HepG2 (cell line): ENCODE data around the gene ART4. TPM values are rescaled to one million over a fixed set of nuclear protein-coding genes. Genes with fewer than 3 reads are reported as not detected.

Experiments used
- ARNT ChIP-seq: fragments of 450-650 bp; IDR thresholded peaks from 2 replicates; pipeline ENCODE4 v1.6.1; 2017
- CBX2 ChIP-seq, 2 experiments: fragments of 200-600 bp in 1 of 2; sonication (generic); formaldehyde crosslinking in 1 of 2; IDR thresholded peaks; 2 replicates each; pipeline versions ENCODE4 v1.7.0 to v1.8.1; 2018 to 2022; ENCODE audit warnings: low read depth in 2 of 2, low read length in 1 of 2, mild to moderate bottlenecking in 1 of 2, missing genetic modification reagents in 1 of 2
- CREB3 ChIP-seq: sonication (generic); formaldehyde crosslinking; IDR thresholded peaks from 2 replicates; pipeline ENCODE4 v1.5.0; 2020; ENCODE audit warnings: missing genetic modification reagents
- DNMT1 ChIP-seq: sonication (generic); formaldehyde crosslinking; IDR thresholded peaks from 2 replicates; pipeline ENCODE4 v1.5.1; 2020; ENCODE audit warnings: mild to moderate bottlenecking, missing genetic modification reagents
- JUN ChIP-seq: sonication (generic); formaldehyde crosslinking; IDR thresholded peaks from 2 replicates; pipeline ENCODE4 v1.4.0; 2020; ENCODE audit warnings: mild to moderate bottlenecking, missing genetic modification reagents
- NCOA1 ChIP-seq: sonication (generic); formaldehyde crosslinking; IDR thresholded peaks from 2 replicates; pipeline ENCODE4 v1.9.0; 2021; ENCODE audit warnings: missing genetic modification reagents
- POLR2A ChIP-seq, 2 experiments: IDR thresholded peaks; 2 replicates each; pipeline ENCODE4 v1.6.1; 2011; ENCODE audit warnings: low read depth in 2 of 2, low read length in 2 of 2, mild to moderate bottlenecking in 1 of 2, moderate library complexity in 1 of 2; ENCODE audit not compliant: insufficient read depth in 1 of 2
- SIN3B ChIP-seq: fragments of 150-350 bp; IDR thresholded peaks from 2 replicates; pipeline ENCODE4 v1.6.1; 2014; ENCODE audit warnings: low read length
- SOX5 ChIP-seq: IDR thresholded peaks from 2 replicates; pipeline ENCODE4 v1.6.1; 2016; ENCODE audit warnings: borderline replicate concordance
- ZFP36 ChIP-seq: fragments of 150-350 bp; IDR thresholded peaks from 2 replicates; pipeline ENCODE4 v1.6.1; 2018; ENCODE audit warnings: borderline replicate concordance, low read length, low read depth; ENCODE audit not compliant: partially characterized antibody
- ZNF180 ChIP-seq: sonication (generic); formaldehyde crosslinking; IDR thresholded peaks from 2 replicates; pipeline ENCODE4 v1.4.0; 2020; ENCODE audit warnings: low read depth, missing genetic modification reagents, borderline replicate concordance
- ZNF224 ChIP-seq: sonication (generic); formaldehyde crosslinking; IDR thresholded peaks from 2 replicates; pipeline ENCODE4 v1.5.0; 2020; ENCODE audit warnings: mild to moderate bottlenecking, missing genetic modification reagents
- ZNF230 ChIP-seq: sonication (generic); formaldehyde crosslinking; IDR thresholded peaks from 2 replicates; pipeline ENCODE4 v1.4.0; 2020; ENCODE audit warnings: mild to moderate bottlenecking, missing genetic modification reagents
- ZNF296 ChIP-seq: sonication (generic); formaldehyde crosslinking; conservative IDR thresholded peaks from 2 replicates; pipeline ENCODE4 v1.5.0; 2020; ENCODE audit warnings: mild to moderate bottlenecking, missing genetic modification reagents
- ZNF431 ChIP-seq: sonication (generic); formaldehyde crosslinking; IDR thresholded peaks from 2 replicates; pipeline ENCODE4 v1.9.0; 2022; ENCODE audit warnings: missing genetic modification reagents, low read depth, mild to moderate bottlenecking, borderline replicate concordance
- ZNF446 ChIP-seq: sonication (generic); formaldehyde crosslinking; IDR thresholded peaks from 2 replicates; pipeline ENCODE4 v1.5.0; 2020; ENCODE audit warnings: mild to moderate bottlenecking, missing genetic modification reagents
- ZNF770 ChIP-seq: sonication (generic); formaldehyde crosslinking; IDR thresholded peaks from 2 replicates; pipeline ENCODE4 v1.5.0; 2020; ENCODE audit warnings: mild to moderate bottlenecking, missing genetic modification reagents
- polyA plus RNA-seq, 8 experiments: library from polyadenylated mRNA; depleted of rRNA in 3 of 8; stranded (reverse) in 7 of 8; unstranded in 1 of 8; fragments of >200 nt; fragmentation: Illumina TruSeq in 4 of 8; extraction: Trizol in 4 of 8; gene quantifications; 2 replicates each; pipeline versions ENCODE4 v1.2.1 to v1.2.3, GENCODE V29; 2011 to 2016; ENCODE audit warnings: low read depth in 4 of 8, missing spikeins in 1 of 8, mixed read lengths in 1 of 8; ENCODE audit not compliant: insufficient read depth in 1 of 8
- total RNA-seq, 5 experiments: library from RNA; depleted of rRNA; stranded (reverse); fragments of >200 nt; fragmentation: Illumina TruSeq; extraction: Trizol; gene quantifications; 2 replicates each; pipeline ENCODE4 v1.2.3, GENCODE V29; 2016; ENCODE audit warnings: low read depth in 1 of 5
- TF ChIP-seq, protein P1 (sequence below): sonication (generic); formaldehyde crosslinking; conservative IDR thresholded peaks from 2 replicates; pipeline ENCODE4 v1.4.0; 2020; ENCODE audit warnings: missing genetic modification reagents
- TF ChIP-seq, protein P2 (sequence below): sonication (generic); formaldehyde crosslinking; IDR thresholded peaks from 2 replicates; pipeline ENCODE4 v1.8.0; 2022; ENCODE audit warnings: missing genetic modification reagents, mild to moderate bottlenecking, borderline replicate concordance
- TF ChIP-seq, protein P3 (sequence below): sonication (generic); formaldehyde crosslinking; IDR thresholded peaks from 2 replicates; pipeline ENCODE4 v1.8.0; 2022; ENCODE audit warnings: mild to moderate bottlenecking, missing genetic modification reagents
- TF ChIP-seq, protein P4 (sequence below): sonication (generic); formaldehyde crosslinking; IDR thresholded peaks from 2 replicates; pipeline ENCODE4 v1.5.1; 2020; ENCODE audit warnings: missing genetic modification reagents, mild to moderate bottlenecking, borderline replicate concordance

Gene ART4
- total and polyA plus RNA-seq, 2 of the 13 experiments (the other 11 are each of a cell fraction or from before 2014, with no cell fraction given), result 17.6 to 20.3 TPM

DNA sequence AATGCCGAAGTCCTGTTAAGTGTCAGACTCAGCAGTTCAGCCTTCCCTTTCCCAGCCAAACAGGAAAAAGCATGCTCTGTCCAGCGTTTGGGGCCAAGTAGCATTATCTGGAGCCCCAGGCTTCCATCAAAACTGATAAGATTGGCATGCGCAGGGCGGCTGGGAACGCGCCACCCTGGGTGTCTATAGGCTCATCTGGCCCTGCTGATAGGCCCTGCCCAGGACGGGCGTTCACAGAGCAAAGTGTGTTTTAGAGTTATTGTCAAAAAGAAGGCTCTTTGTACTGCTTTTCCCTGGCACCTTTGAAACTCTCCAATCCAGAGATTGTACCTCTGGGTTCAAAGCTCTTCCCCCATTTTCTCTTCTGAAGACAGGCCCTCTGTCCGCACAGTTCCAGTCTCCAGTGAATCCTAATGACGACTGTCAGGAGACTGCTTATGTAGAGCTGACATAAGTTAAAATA is at the start of gene ART4 (continued):
- TF ChIP-seq, protein P1, sequence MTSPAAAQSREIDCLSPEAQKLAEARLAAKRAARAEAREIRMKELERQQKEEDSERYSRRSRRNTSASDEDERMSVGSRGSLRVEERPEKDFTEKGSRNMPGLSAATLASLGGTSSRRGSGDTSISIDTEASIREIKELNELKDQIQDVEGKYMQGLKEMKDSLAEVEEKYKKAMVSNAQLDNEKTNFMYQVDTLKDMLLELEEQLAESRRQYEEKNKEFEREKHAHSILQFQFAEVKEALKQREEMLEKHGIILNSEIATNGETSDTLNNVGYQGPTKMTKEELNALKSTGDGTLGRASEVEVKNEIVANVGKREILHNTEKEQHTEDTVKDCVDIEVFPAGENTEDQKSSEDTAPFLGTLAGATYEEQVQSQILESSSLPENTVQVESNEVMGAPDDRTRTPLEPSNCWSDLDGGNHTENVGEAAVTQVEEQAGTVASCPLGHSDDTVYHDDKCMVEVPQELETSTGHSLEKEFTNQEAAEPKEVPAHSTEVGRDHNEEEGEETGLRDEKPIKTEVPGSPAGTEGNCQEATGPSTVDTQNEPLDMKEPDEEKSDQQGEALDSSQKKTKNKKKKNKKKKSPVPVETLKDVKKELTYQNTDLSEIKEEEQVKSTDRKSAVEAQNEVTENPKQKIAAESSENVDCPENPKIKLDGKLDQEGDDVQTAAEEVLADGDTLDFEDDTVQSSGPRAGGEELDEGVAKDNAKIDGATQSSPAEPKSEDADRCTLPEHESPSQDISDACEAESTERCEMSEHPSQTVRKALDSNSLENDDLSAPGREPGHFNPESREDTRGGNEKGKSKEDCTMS (CRISPR knock-in tag), result no peak
- no peak for TF ChIP-seq ZNF431 (CRISPR knock-in tag)
- no peak for TF ChIP-seq ZNF770
- no peak for TF ChIP-seq CREB3 (CRISPR knock-in tag)
- no peak for TF ChIP-seq DNMT1
- TF ChIP-seq ARNT, result no peak
- TF ChIP-seq SOX5 (CRISPR knock-in tag), result peak; percentile 69
- TF ChIP-seq ZNF224 (CRISPR knock-in tag), result 0 out of 2 replicates have a peak, but pooled peaks have one; percentile 49
- TF ChIP-seq ZNF296 (CRISPR knock-in tag), result no peak
- TF ChIP-seq, protein P2, sequence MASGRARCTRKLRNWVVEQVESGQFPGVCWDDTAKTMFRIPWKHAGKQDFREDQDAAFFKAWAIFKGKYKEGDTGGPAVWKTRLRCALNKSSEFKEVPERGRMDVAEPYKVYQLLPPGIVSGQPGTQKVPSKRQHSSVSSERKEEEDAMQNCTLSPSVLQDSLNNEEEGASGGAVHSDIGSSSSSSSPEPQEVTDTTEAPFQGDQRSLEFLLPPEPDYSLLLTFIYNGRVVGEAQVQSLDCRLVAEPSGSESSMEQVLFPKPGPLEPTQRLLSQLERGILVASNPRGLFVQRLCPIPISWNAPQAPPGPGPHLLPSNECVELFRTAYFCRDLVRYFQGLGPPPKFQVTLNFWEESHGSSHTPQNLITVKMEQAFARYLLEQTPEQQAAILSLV (CRISPR knock-in tag), result 0 out of 2 replicates have a peak, but pooled peaks have one; percentile 51
- TF ChIP-seq, protein P3, sequence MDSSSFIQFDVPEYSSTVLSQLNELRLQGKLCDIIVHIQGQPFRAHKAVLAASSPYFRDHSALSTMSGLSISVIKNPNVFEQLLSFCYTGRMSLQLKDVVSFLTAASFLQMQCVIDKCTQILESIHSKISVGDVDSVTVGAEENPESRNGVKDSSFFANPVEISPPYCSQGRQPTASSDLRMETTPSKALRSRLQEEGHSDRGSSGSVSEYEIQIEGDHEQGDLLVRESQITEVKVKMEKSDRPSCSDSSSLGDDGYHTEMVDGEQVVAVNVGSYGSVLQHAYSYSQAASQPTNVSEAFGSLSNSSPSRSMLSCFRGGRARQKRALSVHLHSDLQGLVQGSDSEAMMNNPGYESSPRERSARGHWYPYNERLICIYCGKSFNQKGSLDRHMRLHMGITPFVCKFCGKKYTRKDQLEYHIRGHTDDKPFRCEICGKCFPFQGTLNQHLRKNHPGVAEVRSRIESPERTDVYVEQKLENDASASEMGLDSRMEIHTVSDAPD (CRISPR knock-in tag), result no peak
- TF ChIP-seq, protein P4, sequence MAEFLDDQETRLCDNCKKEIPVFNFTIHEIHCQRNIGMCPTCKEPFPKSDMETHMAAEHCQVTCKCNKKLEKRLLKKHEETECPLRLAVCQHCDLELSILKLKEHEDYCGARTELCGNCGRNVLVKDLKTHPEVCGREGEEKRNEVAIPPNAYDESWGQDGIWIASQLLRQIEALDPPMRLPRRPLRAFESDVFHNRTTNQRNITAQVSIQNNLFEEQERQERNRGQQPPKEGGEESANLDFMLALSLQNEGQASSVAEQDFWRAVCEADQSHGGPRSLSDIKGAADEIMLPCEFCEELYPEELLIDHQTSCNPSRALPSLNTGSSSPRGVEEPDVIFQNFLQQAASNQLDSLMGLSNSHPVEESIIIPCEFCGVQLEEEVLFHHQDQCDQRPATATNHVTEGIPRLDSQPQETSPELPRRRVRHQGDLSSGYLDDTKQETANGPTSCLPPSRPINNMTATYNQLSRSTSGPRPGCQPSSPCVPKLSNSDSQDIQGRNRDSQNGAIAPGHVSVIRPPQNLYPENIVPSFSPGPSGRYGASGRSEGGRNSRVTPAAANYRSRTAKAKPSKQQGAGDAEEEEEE (CRISPR knock-in tag), result no peak
- peak; percentile 47; a peak in 2 of 4 replicates for TF ChIP-seq POLR2A (IDR thresholded peaks at IDR 0.05; ENCODE audit: insufficient read depth in 1 of 2, low read depth in 2 of 2, low read length in 2 of 2)
- no peak for TF ChIP-seq ZFP36
- no peak for TF ChIP-seq JUN
- no peak for TF ChIP-seq CBX2 (IDR thresholded peaks at IDR 0.05; ENCODE audit: low read depth, low read length)
- no peak for TF ChIP-seq CBX2 (CRISPR knock-in tag; IDR thresholded peaks at IDR 0.05; ENCODE audit: low read depth)
- no peak for TF ChIP-seq ZNF230 (CRISPR knock-in tag)
- no peak for TF ChIP-seq SIN3B
- TF ChIP-seq ZNF180, result no peak
- no peak for TF ChIP-seq NCOA1 (CRISPR knock-in tag)
- TF ChIP-seq ZNF446, result no peak
